ENCODE measurements around the gene TFB1M.
A peak's percentile ranks its signal among the peaks of the same experiment; 100 is the strongest.
"Not testable (repeated sequence)": the region's sequence is repeated elsewhere in the genome, so short reads cannot be mapped to it uniquely, and the experiment has no call there.

The TFB1M gene

DNA sequence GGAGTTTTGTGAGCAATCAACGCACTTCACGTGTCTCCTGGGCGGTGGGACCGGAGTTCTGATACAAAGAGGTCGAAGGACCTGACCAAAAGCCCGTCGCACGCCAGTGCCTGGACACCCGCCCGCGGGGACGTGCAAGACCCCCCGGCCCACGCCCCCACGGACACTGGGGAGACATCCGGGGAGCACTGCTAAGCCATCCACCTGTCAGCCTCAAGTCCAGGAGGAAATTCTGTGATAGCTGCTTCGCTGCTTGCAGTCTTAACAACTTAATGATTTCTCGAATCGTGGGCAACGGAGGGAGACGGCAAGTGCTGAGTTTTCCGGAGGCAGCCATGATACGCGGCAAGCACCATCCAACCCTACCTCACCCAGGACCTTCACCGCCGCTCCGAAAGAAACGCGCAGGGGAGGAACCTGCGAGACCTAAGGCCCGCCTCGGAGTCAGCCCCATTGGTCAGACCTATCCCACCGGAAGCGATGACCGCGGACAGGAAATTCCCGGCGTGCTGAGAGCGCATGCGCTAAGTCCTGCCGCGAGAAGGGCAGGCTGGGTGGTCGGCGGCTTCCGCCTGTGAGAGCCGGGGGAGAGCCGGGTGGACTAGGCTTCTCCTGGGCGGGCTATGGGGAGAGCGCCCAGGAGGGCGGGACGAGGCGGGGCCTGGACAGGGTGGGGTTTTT lies at the start of gene TFB1M:
Gene TFB1M, minus strand, starts transcription at position 393 of the 681 bp plus-strand sequence. Its CDS starts 56 bp downstream, at position 337.
- DNase-seq, result peak; percentile 98

DNA sequence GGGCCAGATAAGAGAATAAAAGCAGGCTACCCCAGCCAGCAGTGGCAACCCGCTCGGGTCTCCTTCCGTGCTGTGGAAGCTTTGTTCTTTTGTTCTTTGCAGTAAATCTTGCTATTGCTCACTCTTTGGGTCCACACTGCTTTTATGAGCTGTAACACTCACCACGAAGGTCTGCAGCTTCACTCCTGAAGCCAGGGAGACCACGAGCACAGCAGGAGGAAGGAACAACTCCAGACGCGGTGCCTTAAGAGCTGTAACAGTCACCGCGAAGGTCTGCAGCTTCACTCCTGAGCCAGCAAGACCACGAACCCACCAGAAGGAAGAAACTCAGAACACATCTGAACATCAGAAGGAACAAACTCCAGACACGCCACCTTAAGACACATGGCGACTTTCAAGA lies 49.7 kb upstream of the TFB1M start:
- not testable (repeated sequence) for DNase-seq

DNA sequence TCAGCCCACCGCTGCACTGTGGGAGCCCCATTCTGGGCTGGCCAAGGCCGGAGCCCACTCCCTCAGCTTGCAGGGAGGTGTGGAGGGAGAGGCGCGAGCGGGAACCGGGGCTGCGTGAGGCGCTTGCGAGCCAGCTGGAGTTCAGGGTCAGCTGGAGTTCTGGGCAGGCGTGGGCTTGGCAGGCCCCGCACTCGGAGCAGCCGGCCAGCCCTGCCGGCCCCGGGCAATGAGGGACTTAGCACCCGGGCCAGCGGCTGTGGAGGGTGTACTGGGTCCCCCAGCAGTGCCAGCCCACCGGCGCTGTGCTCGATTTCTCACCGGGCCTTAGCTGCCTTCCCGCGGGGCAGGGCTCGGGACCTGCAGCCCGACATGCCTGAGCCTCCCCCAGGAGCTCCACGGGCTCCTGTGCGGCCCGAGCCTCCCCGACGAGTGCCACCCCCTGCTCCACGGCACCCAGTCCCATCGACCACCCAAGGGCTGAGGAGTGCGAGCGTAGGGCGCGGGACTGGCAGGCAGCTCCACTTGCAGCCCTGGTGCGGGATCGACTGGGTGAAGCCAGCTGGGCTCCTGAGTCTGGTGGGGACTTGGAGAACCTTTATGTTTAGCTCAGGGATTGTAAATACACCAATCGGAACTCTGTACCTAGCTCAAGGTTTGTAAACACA lies 48.8 kb upstream of the TFB1M start:
- DNase-seq, result not testable (repeated sequence)

DNA sequence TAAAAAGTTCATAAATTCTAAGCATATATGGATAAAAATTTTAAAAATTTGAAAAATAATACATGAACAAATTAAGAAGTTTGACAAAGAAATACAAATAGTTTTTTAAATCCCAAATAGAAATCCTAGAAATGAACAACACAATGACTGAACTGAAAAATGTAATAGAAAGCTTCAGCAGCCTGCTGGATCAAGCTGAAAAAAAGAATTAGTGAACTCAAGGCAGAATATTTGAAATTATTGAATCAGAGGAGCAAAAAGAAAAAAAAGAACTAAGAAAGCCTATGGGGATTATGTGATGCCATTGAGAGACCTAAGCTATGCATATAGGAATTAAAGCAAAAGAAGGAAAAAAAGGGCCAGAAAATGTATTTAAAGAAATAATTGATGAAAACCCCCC lies 39.9 kb upstream of the TFB1M start:
- DNase-seq, result no peak

DNA sequence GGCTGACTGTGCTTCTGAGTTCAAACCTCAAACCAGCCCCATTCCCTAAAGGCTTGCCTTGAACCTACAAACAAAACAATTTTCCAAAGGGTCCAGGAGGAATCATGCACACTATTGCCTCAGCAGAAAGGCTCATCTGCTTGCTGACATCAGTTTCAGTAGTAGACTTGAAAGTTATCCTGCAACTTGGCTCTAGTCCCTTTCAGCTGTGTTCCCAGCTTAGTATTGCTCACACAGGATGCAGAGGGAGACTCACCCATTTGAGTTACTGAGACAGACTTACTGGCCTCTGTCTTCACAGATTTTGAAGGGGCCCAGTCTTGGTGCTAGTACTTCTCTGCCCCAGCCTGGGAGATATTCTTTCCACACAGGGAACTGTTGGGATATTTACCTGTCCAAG lies 38.5 kb upstream of the TFB1M start:
- no peak for DNase-seq

DNA sequence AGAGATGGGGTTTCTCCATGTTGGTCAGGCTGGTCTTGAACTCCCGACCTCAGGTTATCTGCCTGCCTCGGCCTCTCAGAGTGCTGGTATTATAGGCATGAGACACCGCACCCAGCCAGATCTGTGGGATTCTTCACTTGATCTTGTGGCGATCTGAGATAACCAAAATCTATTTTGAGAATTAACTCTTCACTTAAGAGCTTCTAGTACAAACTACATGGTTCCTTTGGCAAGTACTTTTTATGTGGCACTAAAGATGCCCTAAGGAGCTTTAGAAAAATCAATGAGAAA lies 37.8 kb upstream of the TFB1M start:
- no peak for DNase-seq

DNA sequence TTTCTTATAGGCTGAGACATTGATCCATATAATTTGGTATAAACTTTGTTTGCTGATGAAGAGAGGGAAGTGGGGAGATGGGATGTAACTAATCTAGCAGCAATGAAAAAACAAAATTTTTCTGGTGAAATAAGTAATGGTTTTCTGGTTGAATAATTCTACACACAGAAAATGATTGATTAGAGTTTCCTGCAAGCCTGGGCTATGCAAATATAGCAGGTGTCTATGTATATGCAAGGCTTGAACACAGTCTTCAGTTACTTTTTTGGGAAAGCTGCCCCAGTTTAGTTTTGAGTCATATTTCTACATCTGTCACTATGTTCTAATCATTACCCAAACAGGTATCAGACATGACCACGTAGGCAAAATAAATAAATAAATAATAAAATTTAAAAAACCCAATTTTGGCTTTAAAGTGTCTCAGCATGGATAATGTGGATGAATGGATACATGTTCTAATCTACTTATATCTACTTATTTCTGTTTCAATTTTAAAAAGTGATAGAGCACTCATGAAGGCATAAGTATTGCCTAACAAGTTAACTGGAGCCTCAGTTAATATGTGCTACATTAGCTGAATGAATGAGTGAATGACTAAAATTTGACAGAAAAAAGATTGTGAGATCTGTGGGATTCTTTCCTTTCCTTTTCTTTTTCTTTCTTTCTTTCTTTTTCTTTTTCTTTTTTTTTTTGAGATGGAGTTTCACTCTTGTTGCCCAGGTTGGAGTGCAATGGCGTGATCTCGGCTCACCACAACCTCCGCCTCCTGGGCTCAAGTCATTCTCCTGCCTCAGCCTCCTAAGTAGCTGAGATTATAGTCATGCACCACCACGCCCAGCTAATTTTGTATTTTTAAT lies 37.2 kb upstream of the TFB1M start:
- no peak for DNase-seq

DNA sequence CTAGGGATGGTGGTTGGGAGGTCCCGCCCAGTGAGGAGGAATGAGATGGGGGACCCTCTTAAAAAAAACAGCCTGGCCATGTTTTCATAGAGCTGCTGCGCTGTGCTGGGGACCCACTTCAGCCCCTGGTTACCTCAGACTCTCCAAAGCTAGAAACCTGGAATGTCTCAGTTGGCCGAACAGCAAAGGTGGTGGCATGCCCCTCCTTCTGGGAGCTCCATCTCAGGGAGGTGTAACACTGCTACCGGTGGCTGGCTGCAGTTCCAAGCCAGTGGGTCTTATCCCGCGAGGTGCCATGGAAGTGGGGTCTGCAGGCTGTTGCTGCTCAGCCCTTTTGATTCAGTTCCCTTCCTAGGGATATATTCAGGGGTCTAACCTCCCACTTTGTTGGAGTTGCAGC lies 35.7 kb upstream of the TFB1M start:
- no peak for DNase-seq

DNA sequence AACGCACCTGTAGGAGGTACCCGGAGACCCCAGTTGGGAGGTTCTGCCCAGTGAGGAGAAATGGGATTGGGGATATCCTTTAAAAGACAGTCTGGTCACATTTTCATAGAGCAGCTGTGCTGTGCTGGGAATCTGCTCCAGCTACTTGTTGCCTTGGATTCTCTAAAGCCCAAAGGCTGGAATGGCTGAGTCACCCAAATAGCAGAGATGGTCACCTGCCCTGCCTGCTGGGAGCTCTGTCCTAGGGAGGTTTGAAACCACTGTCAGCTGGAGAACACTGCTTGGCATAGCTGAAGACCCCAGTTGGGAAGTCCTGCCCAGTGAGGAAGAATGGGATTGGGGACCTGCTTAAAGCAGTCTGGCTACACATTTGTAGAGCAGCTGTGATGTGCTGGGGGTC lies 34.8 kb upstream of the TFB1M start:
- DNase-seq, result no peak

DNA sequence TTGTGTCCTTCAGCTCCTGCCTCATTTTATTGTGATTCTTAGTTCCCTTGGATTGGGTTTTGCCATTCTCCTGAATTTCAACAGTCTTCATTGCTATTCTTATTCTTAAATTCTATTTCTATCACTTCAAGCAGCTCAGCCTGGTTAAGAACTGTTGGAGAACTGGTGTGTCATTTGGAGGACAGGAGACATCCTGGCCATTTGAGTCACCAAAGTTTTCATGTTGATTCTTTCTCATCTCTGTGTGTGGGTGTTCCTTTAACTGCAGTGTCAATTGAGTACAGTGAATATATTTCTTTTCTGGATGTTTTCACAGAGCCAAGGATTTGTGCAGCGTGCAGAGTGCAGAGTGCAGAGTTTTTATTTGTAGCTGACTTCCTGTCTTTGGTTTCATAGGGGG lies 33.5 kb upstream of the TFB1M start:
- DNase-seq, result no peak

DNA sequence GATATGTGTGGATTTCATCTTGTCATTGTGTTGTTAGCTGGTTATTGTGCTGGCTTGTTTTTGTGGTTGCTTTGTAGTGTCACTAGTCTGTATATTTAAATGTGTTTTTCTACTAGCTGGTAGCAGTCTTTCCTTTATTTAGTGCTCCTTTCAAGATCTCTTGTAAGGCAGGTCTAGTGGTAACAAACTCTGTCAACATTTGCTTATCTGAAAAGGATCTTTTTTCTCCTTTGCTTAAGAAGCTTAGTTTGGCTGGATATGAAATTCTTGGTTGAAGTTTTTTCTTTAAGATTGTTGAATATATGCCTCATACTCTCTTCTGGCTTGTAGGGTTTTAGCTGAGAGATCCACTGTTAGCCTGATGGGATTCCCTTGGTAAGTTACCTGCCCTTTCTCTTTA lies 32.7 kb upstream of the TFB1M start:
- no peak for DNase-seq

DNA sequence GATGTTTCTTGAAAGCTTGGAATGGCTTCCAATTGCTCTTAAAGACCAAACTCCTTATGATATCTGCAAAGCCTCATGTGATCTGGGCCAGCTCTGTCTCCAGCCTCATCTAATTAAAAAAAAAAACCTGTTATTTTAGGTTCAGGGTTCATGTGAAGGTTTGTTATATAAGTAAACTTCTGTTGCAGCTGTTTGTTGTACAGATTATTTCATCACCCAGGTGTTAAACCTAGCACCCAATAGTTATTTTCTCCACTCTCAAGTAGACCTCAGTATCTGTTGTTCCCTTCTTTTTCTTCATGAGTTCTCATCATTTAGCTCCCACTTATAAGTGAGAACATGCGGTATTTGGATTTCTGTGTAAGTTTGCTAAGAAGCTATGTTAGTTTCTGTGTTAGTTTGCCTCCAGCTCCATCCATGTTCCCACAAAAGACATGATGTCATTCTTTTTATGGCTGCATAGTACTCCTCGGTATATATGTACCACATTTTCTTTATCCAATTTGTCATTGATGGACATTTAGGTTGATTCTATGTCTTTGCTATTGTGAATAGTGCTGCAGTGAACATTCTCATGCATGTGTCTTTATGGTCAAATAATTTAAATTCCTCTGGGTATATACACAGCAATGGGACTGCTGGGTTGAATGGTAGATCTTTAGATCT lies 30.2 kb upstream of the TFB1M start:
- DNase-seq, result no peak

DNA sequence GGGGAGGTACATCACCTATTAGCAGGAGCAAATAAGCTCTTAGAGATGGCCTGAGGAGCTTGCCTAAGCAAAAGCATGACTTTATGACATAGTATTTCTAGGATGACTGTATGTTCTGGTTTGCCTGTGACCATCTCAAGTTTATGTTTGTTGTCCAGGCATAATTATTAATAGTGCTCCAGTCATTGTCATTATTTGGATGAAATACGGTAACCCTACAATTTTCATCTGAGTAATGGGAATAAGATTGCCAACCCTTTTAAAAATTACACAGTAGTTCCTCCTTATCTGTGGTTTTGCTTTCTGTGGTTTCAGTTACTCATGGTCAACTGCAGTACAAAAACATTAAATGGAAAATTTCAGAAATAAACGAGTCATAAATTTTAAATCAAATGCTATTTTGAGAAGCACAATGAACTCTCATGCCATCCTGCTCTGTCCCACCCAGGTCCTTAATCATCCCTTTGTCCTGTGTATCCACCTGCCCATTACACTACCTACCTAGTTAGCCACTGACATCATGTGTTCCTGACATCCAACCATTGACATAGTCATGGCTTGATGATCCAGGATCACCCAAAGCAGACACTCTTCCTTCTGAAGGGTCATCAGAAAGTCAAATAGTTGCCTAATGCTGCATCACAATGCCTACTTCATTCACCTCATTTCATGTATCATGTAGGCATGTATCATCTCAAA lies 27.0 kb upstream of the TFB1M start:
- DNase-seq, result no peak

DNA sequence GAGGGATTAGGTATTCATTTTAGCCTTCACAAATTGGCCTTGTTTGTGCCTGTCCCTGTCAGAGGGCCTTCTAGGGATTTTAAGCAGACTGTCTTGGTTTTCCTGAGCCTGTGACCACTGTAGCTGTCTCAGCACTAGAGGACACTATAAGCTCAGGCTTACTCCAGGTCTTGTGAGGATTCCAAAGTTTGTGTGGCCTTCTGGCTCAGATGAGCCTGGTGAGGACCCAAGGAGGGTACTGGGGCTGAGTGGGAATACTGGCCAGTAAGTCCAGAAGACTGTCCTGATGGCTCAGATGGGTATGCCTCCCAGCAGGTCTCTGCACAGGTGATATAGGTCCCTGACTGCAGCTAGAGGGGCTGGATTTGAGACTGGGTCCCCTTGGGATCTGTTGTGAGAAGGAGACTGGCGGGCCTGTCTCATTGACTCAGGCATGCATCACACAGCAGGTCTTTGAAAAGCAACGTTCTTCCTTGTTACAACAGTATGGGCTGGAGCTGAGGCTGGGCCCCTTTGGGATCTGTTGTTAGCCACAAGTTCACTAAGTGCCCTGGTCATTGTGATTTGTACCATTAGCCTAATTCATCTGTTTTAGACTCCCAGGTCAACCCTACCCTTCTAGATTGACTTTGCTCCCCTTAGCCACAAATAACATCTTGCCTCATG lies 26.3 kb upstream of the TFB1M start:
- DNase-seq, result no peak

DNA sequence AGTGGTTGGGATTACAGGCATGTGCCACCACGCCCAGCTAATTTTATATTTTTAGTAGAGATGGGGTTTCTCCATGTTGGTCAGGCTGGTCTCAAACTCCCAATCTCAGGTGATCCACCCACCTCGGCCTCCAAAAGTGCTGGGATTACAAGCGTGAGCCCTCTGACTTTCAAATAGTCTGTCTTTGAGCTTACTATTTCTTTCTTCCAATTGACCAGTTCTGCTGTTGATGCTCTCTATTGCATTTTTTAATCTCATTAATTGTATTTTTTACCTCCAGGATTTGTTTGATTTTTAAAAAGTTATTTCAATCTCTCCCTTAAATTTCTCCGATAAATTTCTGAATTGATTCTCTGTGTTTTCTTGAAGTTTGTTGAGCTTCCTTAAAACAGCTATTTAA lies 25.6 kb upstream of the TFB1M start:
- DNase-seq, result not testable (repeated sequence)

DNA sequence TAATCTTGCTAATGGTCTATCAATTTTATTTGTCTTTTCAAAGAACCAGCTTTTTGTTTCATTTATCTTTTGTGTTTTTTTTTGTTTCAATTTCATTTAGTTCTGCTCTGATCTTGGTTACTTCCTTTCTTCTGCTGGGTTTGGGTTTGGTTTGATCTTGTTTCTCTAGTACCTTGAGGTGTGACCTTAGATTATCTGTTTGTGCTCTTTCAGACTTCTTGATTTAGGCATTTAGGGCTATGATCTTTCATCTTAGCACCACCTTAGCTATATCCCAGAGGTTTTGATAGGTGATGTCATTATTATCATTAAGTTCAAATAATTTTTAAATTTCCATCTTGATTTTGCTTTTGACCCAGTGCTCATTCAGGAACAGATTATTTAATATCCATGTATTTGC lies 24.0 kb upstream of the TFB1M start:
- not testable (repeated sequence) for DNase-seq

DNA sequence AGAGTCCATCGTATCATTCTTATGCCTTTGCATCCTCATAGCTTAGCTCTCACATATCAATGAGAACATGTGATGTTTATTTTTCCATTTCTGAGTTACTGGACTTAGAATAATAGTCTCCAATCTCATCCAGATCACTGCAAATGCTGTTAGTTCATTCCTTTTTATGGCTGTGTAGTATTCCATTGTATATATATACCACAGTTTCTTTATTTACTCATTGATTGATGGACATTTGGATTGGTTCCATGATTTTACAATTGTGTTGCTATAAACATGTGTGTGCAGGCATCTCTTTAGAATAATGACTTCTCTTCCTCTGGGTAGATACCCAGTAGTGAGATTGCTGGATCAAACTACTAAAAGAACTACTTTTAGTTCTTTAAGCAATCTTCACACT lies 21.0 kb upstream of the TFB1M start:
- no peak for DNase-seq

DNA sequence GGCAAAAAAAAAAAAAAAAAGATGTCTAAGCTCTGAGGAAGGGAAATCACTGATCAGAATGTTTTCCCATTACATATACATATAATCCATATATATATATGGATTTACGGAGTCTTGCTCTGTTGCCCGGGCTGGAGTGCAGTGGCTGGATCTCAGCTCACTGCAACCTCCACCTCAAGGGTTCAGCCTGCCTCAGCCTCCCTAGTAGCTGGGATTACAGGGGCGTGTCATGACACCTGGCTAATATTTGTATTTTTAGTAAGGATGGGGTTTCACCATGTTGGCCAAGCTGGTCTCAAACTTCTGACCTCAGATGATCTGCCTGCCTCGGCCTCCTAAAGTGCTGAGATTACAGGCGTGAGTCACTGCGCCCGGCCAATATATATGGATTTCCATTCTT lies 19.8 kb upstream of the TFB1M start:
- not testable (repeated sequence) for DNase-seq

DNA sequence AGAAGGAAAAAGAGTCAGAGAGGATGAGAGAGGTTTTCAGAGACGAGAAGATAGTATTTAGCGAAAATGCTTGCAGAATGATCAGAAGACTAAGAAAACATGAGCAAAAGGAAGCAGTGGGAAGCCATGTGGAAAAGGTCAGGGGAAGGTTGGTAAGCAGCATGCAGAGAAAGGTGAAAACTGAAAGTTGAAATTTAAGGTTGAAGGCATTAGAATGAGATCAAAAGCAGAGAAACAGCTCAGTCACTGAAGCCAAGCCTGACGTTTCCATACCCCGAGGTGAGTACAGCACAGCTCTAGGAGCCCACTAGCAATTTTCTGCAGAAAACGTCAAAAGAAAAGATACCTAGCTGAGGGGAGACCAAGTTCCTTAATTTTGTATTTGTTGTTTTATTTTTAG lies 19.1 kb upstream of the TFB1M start:
- no peak for DNase-seq

DNA sequence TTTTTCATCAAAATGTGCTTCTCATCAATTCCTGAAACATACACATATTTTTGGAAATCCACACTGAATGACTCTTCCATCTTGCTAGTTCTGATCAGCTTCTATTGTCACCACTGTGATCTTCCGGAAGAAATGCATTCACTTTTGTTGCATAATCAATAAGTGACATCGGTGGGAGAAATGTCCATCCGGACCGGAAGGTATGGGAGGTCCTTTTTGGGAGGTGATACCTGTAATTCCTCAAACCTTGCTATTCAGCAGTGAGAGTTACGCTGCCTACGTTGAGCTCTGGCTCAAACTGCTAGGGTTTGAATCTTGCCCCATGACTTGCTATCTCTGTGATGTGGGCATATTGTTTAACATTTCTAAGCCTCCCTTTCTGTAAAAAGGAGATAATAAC lies 16.6 kb upstream of the TFB1M start:
- no peak for DNase-seq

DNA sequence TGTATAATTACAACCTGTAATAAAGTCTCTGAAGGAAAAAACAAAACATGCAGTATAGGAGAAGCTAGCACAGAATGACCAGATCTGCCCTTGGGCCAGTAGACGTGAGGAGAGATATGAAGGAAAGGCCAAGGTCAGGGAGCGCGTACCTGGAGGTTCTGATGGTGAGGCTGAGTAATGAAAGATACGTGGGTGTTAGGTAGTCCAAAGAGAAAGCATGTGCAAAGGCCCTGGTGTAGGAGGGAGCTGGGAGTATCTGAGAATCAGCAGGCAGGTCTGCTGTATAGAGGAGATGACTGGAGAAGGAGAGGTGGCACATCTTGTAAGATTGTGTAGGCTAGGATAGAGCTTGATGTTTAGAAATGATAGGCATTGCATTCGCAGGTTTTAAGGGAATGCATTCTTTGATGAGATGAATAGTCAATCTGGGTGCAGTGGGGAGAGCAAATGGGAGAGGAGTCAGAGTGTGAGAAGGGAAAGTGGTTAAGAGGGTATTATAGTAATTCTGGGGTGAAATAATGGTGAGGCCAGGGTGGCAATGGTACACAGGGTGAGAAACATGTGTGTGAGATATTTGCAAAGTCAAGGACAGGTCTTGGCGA lies 15.9 kb upstream of the TFB1M start:
- DNase-seq, result no peak

Data from NCI-H1436 (cell line).